IPS-NIHi11 (cell line): ENCODE data around the gene RTN1.

ENCODE experiments used
- DNase-seq: peaks from one replicate; pipeline ENCODE4 v3.0.0; 2012; ENCODE audit warnings: mixed read lengths, low spot score

Gene RTN1, protein sequence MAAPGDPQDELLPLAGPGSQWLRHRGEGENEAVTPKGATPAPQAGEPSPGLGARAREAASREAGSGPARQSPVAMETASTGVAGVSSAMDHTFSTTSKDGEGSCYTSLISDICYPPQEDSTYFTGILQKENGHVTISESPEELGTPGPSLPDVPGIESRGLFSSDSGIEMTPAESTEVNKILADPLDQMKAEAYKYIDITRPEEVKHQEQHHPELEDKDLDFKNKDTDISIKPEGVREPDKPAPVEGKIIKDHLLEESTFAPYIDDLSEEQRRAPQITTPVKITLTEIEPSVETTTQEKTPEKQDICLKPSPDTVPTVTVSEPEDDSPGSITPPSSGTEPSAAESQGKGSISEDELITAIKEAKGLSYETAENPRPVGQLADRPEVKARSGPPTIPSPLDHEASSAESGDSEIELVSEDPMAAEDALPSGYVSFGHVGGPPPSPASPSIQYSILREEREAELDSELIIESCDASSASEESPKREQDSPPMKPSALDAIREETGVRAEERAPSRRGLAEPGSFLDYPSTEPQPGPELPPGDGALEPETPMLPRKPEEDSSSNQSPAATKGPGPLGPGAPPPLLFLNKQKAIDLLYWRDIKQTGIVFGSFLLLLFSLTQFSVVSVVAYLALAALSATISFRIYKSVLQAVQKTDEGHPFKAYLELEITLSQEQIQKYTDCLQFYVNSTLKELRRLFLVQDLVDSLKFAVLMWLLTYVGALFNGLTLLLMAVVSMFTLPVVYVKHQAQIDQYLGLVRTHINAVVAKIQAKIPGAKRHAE

DNA sequence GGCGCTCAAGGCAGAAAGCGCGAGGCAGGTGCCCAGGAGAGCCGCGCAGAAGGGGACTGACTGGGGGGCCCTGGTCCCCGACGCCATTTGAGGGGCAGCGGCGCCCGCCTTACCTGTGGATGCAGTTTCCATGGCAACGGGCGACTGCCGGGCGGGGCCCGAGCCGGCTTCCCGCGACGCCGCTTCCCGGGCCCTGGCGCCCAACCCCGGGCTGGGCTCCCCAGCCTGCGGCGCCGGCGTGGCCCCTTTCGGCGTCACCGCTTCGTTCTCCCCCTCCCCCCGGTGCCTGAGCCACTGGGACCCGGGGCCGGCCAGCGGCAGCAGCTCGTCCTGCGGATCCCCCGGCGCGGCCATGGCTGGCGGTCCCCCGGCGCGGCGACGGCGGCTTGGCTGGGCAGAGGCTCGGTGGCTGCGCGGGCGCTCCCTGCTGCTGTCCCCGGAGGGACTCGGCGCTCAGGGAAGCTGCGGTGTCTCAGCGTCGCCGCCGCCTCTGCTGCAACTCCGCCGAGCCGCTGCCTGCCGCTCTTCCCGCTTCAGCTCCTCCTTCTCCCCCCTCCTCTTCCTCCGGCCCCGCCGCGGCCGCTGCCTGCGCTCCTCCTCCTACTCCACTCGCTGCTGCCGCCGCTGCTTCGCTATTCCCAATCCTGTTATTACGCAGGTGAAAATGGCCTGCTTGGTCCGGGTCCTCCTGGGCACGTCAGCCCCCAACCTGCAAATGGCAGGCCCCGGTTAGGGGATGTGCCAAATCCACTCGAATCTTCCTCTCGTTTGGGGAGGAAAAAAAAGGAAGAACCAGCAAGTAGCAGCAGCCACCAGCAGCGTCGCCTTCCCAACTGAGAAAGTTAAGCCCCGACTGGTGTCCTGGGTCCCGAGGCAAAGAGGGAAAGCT lies at the start of gene RTN1:
TSS of gene RTN1 (minus strand) at position 500 of the 889 bp plus-strand sequence. CDS start at position 354, 146 bp downstream.
- DNase-seq: peak; percentile 80

DNA sequence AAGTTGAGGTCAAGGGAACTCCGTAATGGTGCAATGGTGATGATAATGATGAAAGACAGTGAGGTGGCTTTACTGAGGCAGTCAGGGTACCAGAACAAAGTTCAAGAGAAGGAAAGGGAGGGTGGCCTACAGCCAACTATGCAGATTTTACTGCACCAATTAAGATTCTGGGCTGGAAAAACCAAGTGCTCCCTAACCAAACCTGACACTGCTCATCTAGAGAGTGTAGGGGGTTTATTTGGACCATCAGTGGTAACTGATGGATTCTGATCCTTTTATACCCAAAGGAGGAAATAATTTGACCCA lies 49.8 kb upstream of the RTN1 start:
- no peak for DNase-seq

DNA sequence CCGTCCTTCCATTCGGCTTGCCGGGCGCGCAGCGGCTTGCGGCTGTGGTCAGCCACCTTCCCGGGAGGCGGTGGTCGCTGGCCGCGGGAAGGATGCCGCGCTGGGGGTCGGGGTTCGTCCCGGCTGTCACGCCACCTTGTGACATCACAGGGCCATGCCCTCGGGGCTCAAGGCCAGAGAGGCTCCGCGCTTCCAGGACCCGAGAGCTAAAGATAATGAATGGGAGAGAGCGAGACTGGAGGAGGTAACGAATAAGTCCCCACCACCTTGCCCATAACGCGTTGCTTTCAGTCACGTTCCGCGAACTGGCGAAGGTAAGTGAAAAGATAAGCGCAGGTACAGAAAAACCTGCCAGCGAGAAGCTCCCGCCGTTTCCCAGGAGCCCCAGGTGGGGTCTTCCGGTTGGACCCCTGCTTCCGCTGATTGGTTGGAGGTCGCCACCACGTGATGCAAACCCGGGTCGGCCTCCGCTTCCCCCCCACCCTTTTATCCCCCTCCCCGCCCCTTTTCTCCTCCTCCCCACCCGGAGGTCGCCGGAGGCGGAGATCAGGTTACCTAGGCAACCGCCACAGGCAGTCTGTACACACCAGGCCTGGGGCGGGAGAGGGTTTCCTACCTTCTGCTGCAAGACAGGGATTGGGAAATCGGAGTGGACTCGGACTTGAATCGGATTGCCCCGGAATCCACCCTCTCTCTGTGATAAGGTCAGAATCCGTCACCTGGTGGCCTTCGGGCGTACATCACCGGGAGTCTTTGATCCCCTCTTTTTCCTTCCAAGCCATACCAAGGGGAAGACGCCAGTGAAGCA lies 49.2 kb upstream of the RTN1 start, which contains the start of gene LRRC9:
TSS of gene LRRC9 (plus strand) at position 575 of the 808 bp plus-strand sequence.
- peak; percentile 94 for DNase-seq

DNA sequence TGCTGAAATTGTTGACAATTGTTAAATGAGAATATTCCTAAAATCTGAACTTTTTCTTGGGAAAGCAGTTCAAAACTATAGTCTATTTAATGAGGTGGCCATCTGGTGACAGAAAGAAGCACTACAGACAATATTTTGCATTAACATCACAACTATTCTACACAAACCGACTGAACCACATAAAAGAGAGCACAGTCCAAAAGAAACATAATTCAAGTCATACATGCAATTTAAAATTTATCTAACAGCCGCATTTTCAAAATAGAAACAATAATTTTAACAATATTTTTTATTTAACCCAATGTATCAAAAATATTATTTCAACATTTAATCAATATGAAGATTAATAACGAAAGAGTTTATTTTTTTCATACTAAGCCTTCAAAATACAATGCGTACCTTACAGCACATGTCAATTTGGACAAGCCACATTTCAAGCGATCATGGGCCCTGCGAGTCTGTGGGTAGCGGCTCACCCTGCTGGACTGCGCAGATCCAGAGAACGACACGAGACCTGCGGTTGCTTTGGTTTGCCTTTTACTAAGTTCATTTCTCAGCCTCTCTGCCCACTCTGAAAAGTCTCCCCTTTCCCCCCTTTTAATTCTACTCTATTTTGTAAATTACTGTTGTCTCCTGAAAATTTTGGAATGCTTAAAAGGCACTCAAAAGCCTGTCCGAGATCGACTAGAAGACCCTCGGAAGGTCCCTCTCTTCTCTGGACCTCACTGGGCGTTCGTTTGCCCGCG lies 48.4 kb upstream of the RTN1 start:
- peak; percentile 14 for DNase-seq

DNA sequence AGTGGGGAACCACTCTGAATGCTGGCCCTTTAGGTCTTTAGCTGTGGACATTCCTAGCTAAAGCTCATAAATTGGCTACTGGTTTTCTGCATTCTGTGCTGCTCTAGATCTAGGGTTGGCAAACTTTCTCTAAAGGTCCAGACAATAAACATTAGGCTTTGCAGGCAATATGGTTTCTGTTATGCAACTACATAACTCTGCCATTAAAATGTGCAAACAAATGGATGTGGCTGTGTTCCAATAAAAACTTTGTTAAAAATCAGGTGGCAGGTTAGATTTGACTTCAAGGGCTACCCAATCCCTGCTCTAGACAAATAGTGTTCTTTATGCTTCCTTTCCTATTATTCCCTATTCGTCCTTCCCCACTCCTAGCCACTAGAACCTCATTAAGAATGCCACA lies 42.6 kb upstream of the RTN1 start:
- DNase-seq: no peak

DNA sequence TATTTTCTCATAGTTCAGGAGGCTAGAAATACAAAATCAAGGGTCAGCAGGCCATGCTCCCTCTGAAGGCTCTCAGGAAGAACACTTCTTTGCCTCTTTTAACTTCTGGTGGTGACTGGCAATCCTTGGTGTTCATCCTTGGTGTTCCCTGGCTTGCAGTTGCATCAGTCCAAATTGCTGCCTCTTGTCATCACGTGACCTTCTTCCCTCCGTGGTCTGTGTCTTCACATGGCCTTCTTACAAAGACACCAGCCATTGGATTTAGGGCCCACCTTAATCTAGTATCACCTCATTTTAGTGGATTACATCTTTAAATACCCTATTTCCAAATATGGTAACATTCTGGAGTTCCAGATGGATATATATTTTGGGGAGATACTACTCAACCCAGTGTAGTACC lies 41.9 kb upstream of the RTN1 start:
- DNase-seq: no peak

DNA sequence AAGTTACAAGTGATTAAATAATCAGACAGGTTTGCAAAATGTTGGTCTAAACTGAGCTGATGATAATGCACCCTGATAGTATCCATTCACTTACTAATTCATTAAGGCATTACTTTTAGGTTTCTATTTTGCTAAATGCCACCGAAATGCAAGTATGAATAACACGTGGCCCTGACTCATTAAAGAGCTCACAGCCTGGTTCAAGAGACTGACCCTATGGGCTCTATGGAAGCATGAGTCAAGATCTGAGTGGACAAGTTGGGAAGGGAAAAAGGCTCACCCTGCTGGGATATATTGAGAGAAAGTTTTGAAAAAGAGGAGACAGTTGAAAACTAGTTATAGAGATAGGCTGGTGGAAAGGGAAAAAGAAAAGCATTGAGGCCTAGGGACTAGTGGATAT lies 34.6 kb upstream of the RTN1 start:
- no peak for DNase-seq

DNA sequence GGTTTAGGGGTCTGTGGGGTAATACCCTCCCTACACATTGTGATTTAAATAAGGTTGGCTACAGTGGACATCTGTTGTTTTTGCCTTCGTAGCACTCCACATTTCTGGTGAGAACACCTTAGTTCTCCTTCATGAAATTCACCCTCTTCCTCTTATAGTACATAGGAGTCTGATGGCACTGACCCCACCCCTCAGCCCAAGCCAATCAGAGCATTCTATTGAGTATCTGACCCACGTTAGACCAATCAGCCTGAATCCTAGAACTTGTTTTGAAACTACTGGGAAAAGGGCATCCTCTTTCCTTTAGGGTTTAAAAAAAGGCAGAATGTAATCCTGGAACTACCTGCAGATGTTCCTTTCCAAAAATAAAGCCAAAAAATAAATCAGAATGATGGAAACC lies 33.6 kb upstream of the RTN1 start:
- DNase-seq: peak; percentile 19

DNA sequence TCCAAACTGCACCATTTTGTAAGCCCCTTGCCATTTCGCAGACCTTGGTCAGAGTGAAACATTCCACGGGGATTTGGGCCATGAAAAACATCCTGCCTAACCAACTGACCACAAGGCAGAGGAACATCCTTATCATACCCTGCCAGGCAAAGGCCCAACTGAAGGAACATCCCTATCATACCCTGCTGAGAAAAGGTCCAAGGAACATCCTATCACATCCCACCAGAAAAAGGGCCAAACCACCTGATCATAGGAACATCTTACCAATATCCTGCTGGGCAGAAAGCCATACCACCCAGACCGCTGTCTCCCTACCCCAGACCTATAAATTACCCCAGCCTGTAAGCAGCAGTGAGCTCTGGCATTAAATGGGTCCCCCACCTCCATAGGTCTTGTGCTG lies 30.0 kb upstream of the RTN1 start:
- no peak for DNase-seq

DNA sequence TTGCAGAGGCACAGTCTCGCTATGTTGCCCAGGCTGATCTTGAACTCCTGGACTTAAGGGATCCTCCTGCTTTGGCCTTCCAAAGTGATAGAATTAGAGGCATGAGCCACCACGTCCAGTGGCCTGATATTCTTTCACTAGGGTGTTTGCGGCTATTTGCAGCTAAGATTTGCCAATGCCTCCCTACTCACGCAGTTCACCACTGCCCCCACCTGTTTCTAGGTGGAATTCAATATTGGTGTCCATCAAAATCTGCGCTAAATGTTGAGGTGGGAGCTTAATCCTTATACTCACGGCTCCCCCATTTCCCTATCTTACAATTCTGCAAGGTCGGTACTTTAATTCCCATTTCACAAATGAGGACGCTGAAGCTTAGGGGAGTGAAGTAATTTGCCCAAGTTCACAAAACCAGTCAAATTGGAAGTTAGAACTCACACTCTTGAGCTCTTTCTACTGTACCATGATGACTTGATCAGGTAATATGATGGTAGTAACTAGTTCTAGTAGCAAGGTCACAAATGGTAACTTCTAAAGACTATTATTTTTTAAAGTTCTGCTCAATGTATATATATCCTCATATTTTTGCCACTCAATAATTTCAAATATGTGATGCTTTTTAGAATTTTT lies 27.3 kb upstream of the RTN1 start:
- peak; percentile 44 for DNase-seq

DNA sequence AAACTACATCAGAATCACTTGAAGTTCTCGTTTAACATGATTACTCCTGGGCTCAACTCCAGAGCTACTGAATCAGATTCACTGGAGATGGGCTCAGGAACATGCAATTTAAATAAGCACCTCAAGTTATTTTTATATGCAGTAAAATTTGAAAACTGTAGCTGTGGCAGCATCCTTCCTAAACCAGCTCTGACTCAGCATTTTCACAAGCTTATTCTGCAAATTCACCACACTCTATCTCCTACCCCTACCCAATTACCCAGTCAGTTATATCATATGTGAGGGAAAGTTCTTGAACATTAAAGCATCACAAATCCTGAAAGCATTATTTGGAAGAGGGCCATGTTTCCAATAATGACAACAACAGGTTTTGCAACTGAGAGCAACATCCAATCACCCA lies 25.1 kb upstream of the RTN1 start:
- DNase-seq: no peak

DNA sequence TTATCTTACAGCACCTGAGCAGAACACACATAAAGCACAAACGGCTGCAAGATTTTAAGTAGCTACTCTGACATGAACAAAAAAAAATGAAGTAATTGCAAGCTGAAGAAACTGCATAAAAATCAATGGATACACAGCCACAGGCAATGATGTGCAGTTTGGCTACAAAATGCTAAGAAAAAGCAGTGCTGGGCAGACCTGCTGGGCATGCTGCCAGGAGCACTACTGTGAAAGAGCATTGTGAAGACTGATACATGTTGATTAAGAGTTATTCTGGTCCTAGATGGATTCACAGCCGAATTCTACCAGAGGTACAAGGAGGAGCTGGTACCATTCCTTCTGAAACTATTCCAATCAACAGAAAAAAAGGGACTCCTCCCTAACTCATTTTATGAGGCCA lies 20.1 kb upstream of the RTN1 start:
- no peak for DNase-seq

DNA sequence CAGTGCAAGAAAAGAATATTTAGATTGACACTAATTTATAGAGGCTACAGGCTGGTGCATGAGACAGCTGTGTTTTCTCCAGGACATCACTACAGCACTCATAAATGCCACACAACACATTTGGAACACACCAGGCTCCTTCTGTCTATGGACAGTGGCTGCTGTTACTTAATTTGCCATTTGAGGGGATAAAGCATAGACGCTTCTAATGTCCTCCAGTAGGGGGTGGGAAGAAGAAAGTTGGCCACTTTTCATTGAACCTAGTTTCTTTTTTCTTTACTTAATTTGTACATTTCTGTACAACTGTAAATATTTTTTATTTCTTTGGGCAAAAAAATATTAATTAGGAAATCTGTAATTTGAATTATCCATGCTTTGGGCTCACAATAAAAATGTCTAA lies 12.4 kb upstream of the RTN1 start:
- peak; percentile 34 for DNase-seq

DNA sequence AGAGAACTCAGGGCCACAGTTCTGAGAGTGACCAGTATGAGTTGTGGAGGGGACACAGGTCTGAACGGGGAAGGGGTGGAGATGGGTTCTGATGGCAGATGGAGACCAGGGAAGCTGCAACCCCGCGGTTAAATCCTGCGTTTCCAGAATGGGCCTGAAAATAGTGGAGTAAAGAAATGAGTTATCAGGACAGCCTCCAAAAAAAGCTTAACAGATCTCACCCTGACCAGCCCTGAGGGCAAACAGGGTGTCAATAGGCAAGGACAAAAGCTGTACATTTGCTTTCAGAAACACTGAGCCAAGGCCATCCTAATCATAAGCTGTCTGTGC lies 555 bp upstream of the RTN1 start:
- DNase-seq: peak; percentile 7

DNA sequence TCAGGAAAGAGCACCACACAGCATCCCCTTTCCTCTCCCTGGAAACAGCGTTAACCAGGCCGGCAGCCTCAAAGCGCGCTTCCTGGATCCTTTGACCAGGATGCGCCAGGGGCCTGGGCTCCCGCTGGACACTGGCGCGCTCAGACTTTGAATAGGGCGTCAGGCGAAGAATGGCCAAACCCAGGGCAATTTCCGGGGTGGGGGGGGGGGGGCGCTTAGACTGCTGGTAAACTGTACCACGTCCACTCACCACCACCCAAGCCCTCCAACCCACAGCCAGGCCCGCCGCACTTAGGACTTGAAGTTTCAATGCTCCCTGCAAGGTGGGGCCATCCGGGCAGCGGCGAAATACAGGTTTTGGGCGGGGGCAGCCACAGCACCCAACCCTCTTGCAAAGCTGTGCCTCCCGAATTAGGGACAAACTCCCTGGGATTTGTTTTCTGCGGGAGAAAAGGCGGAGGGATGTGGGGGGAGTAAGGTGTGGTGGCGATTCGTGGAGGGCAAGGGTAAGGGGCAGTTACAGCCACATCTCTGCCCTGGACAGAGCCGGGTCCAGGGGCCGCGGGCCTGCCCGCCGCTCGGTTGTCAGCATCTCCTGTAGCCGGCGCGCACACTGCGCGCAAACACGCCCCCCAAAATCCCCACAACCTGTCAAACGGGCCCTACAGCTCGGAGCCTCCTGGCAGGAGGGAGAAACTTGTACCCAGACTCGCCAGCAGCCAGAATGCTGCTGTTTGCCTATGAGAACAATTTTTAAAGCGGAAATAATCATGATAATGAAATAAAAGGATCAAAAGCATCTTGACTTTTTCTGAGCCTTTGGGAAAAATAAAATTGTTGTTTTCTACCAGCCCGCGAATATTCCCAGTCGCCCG lies 958 bp downstream of the RTN1 start:
- peak; percentile 35 for DNase-seq

DNA sequence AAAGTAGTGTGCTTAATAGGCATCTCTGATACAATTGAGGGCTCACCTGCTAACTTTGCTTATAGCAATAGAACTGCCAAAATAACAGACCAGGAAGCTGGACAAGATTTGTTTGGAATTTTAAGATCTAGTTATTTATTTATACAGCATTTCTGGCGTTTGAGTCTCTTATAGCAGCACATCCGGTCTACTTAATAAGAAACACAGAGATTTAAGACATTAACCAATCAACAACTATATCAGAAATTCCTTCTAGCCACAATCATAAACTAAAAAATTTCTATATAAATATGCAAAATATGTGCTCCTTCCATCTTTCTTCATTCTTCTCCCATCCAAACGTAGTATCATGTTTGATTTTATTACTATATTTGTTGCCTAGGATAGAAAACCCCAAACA lies 2.6 kb downstream of the RTN1 start:
- DNase-seq: no peak

DNA sequence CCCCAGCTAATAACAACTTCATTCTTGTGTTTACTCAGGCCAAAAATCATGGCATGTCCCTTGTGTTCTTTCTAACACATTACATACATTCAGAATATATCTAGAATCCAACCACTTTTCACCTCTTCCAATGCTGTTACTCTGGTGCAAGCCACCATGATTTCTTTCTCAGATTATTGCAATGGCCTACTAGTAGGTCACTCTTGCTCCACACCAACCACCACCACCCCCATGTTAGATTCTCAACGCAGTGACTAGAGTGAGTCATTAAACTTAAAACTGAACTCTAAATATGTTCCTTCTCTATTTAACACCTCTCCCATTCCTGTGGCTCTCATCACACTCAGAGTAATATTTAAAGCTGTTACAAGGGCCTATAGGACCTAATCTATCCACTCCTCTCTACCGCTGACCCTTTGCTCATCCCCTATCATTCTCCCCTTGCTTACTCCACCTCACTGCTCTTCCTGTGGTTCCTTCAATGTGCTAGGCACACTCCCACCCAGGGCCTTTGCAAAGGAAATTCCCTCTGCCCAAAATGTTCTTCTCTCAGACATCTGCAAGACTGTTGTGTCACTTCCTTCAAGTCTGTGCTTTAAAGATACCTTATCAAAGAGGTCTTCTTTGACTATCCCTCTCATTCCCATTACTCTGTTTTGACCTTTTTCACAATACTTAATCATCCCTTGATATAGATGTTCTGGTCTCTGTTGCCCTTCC lies 6.6 kb downstream of the RTN1 start:
- no peak for DNase-seq

DNA sequence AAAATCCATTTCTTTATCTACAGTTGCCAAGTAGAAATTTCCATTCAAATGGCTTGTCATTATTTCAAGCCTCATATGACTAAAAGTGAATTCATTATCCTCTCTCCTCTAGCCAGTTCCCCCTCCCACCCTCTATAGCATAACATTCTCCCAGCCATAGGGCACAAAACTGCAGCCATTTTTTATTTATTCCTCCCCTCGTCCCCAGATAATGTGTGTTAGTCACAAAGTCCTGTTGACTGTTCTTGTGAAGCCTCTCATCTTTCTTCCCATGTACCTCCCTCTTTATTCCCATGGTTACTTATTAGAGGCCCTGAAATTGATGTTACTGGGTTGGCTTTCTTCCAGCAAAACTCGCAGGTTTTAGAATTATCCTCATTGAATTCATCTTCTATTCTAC lies 13.2 kb downstream of the RTN1 start:
- DNase-seq: no peak

DNA sequence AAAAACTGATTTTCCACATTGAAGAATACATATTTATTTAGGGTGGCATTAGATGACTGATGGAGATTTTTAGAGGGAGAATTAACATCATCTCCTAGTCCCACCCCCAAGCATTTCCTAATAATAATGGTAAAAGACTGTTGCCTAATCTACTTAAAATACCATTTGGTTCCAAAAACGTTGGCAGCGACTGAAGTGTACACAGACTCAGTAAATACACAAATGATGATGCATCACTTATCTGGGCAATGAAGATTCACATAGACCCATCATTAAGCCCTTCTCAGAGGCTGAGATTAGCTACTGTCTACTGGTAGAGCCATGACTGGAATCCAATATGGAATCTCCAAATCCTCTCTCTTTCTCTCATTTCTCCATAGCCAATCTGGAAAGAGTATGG lies 18.2 kb downstream of the RTN1 start:
- no peak for DNase-seq
